Thoracic aorta (tissue), 2 donors: Measurements from ENCODE around the gene GRK1. TPM values are rescaled to one million over a fixed set of nuclear protein-coding genes. Genes with fewer than 3 reads are reported as not detected.

ENCODE experiments used
- ATAC-seq: fragments of 150-250 bp; one replicate; pipeline ENCODE4 v1.8.0; 2017; ENCODE audit warnings: low read depth; ENCODE audit not compliant: insufficient number of reproducible peaks, low FRiP score
- DNase-seq: peaks from one replicate; pipeline ENCODE4 v3.0.0-alpha.2; 2020; ENCODE audit warnings: low spot score
- H3K27ac ChIP-seq, 2 donors: fragments of 200-600 bp; sonication (generic); 1 replicate in 1 of 2; 2 replicates in 1 of 2; pipeline ENCODE4 v1.5.1; 2016; ENCODE audit warnings: mild to moderate bottlenecking in 2 of 2, moderate library complexity in 2 of 2
- H3K27me3 ChIP-seq: fragments of 200-600 bp; sonication (generic); replicated peaks from 2 replicates; pipeline ENCODE4 v1.6.0; 2016; ENCODE audit warnings: mild to moderate bottlenecking; ENCODE audit not compliant: insufficient read depth
- H3K36me3 ChIP-seq: fragments of 200-600 bp; sonication (generic); one replicate; pipeline ENCODE4 v1.5.1; 2016
- H3K4me1 ChIP-seq, 2 donors: fragments of 200-600 bp; sonication (generic); 1 replicate in 1 of 2; 2 replicates in 1 of 2; pipeline versions ENCODE4 v1.5.1 to v1.6.0; 2016; ENCODE audit warnings: low read depth in 2 of 2, mild to moderate bottlenecking in 1 of 2; ENCODE audit not compliant: control insufficient read depth in 1 of 2
- H3K4me3 ChIP-seq: fragments of 200-600 bp; sonication (generic); 2 replicates; pipeline ENCODE4 v1.5.1; 2016; ENCODE audit warnings: mild to moderate bottlenecking
- H3K9me3 ChIP-seq: fragments of 200-600 bp; sonication (generic); 2 replicates; pipeline ENCODE4 v1.5.1; 2016
- CTCF ChIP-seq: fragments of 200-600 bp; sonication (generic); IDR thresholded peaks from one replicate; pipeline ENCODE4 v1.5.1; 2019; ENCODE audit warnings: antibody characterized with exemption
- total RNA-seq, 2 donors: library from RNA; depleted of rRNA; stranded (reverse); fragments of >200 nt; gene quantifications; one replicate each; pipeline versions ENCODE4 v1.1.0 to v1.2.3, GENCODE V29; 2016

Gene GRK1
- total RNA-seq, 2 donors from 2014 or later, result not detected

- H3K4me3 ChIP-seq, result no peak within 1 kb of the TSS
Measured at GRCh38 chr13:113657851-113658741, 8.9 kb upstream of the GRK1 start, which contains the start of gene ATP4B. ATP4B (minus strand) TSS chr13:113658198; CDS start chr13:113658144, 54 bp downstream.

GRCh38 chr13:113658836-113659235, 8.2 kb upstream of the GRK1 start:
- no peak for DNase-seq
- H3K27ac ChIP-seq, result no peak overlapping the region
- H3K9me3 ChIP-seq, result peaks cover 7% of the 10 kb centered on the region
- no peaks in the 10 kb centered on the region for H3K36me3 ChIP-seq
- H3K27me3 ChIP-seq, result no peaks in the 10 kb centered on the region
- no peaks in the 10 kb centered on the region for H3K4me1 ChIP-seq
- TF ChIP-seq CTCF, result no peak
- ATAC-seq, result no peak
- H3K4me3 ChIP-seq, result no peak overlapping the region

More at GRCh38 chr13:113657851-113658741, 8.9 kb upstream of the GRK1 start, which contains the start of gene ATP4B:
- TF ChIP-seq CTCF, result no peak
- peaks cover 7% of the 10 kb centered on the region for H3K9me3 ChIP-seq
- ATAC-seq, result no peak
- H3K27ac ChIP-seq, result no peak within 1 kb of the TSS
- no peaks in the 10 kb centered on the region for H3K4me1 ChIP-seq
- DNase-seq, result no peak
- H3K27me3 ChIP-seq, result no peaks in the 10 kb centered on the region
- no peaks in the 10 kb centered on the region for H3K36me3 ChIP-seq

- Histone ChIP-seq H3K9me3 (peaks cover 7% of the 10 kb centered on the region), H3K4me1 (no peaks in the 10 kb centered on the region), H3K36me3 (no peaks in the 10 kb centered on the region), H3K27ac (no peak overlapping the region), H3K27me3 (no peaks in the 10 kb centered on the region), H3K4me3 (no peak overlapping the region)
- DNase-seq, result no peak
- no peak for TF ChIP-seq CTCF
- no peak for ATAC-seq
Measured at GRCh38 chr13:113659337-113659736, 7.7 kb upstream of the GRK1 start.

GRCh38 chr13:113660066-113660465, 7.0 kb upstream of the GRK1 start:
- no peak for TF ChIP-seq CTCF
- DNase-seq, result no peak
- no peaks in the 10 kb centered on the region for H3K4me1 ChIP-seq
- H3K27me3 ChIP-seq, result no peaks in the 10 kb centered on the region
- ATAC-seq, result no peak
- H3K27ac ChIP-seq, result no peak overlapping the region
- H3K9me3 ChIP-seq, result peaks cover 7% of the 10 kb centered on the region
- H3K4me3 ChIP-seq, result no peak overlapping the region
- H3K36me3 ChIP-seq, result no peaks in the 10 kb centered on the region

- ATAC-seq, result no peak
- H3K9me3 ChIP-seq, result peaks cover 7% of the 10 kb centered on the region
Measured at GRCh38 chr13:113661509-113661908, 5.5 kb upstream of the GRK1 start.

More at GRCh38 chr13:113661509-113661908, 5.5 kb upstream of the GRK1 start:
- TF ChIP-seq CTCF, result no peak
- Histone ChIP-seq H3K27me3 (no peaks in the 10 kb centered on the region), H3K4me1 (no peaks in the 10 kb centered on the region), H3K27ac (no peak overlapping the region), H3K4me3 (no peak overlapping the region), H3K36me3 (no peaks in the 10 kb centered on the region)
- no peak for DNase-seq
